ENCODE data around the gene PAPPA2. TPM values are rescaled to one million over a fixed set of nuclear protein-coding genes. Genes with fewer than 3 reads are reported as not detected.
"Not testable (repeated sequence)": the region's sequence is repeated elsewhere in the genome, so short reads cannot be mapped to it uniquely, and the experiment has no call there.

Gene PAPPA2
- total RNA-seq, 1 experiment from 2014 or later, result not detected

- Histone ChIP-seq H3K27me3 (ENCODE audit: insufficient read depth, low read depth) (no peaks in the 10 kb centered on the region), H3K79me2 (ENCODE audit: low read depth) (no peaks in the 10 kb centered on the region), H3F3A (ENCODE audit: insufficient read depth, low read depth) (no peaks in the 10 kb centered on the region), H3K9me2 (ENCODE audit: insufficient read depth) (no peaks in the 10 kb centered on the region), H3K4me1 (replicated peaks; ENCODE audit: insufficient read depth) (0 out of 2 replicates have a peak, but pooled peaks cover 10% of the 10 kb centered on the region), H3K36me3 (ENCODE audit: low read depth) (no peaks in the 10 kb centered on the region), H3K27ac (no peak overlapping the region), H3K9me3 (ENCODE audit: insufficient read depth, low read depth) (no peaks in the 10 kb centered on the region), H3K4me3 (no peak overlapping the region), H2AFZ (no peak overlapping the region), H3K4me2 (0 out of 2 replicates have a peak overlapping the region, but pooled peaks have one; percentile 11), H4K20me1 (ENCODE audit: insufficient read depth) (no peaks in the 10 kb centered on the region)
- TF ChIP-seq CTCF (conservative IDR thresholded peaks at IDR 0.05), result no peak
- TF ChIP-seq EZH2 (IDR thresholded peaks at IDR 0.05; ENCODE audit: low read depth), result no peak
- ChIA-PET POLR2A (ENCODE audit: unreplicated experiment) (no interaction called here), CTCF (no interaction called here)
- intact Hi-C loops (cut with micrococcal nuclease; ENCODE audit: unreplicated experiment), result no loop called here
- peak in 1 of 2 experiments; percentile 65 for DNase-seq
- no TSS peak for BruUV-seq (replicated peaks)
Observed at GRCh38 chr1:176450526-176450925, 12.4 kb upstream of the PAPPA2 start.

- BruUV-seq (replicated peaks); H2AFZ ChIP-seq; POLR2A ChIA-PET (ENCODE audit: unreplicated experiment); H3K79me2 ChIP-seq (ENCODE audit: low read depth); intact Hi-C loops (cut with micrococcal nuclease; ENCODE audit: unreplicated experiment); H3K27ac ChIP-seq; CTCF ChIA-PET; DNase-seq; H3K4me3 ChIP-seq; H3K4me2 ChIP-seq; H3K9me2 ChIP-seq (ENCODE audit: insufficient read depth); H4K20me1 ChIP-seq (ENCODE audit: insufficient read depth); H3K9me3 ChIP-seq (ENCODE audit: insufficient read depth, low read depth); H3K36me3 ChIP-seq (ENCODE audit: low read depth); H3K27me3 ChIP-seq (ENCODE audit: insufficient read depth, low read depth); H3F3A ChIP-seq (ENCODE audit: insufficient read depth, low read depth): not testable (repeated sequence)
- 0 out of 2 replicates have a peak, but pooled peaks cover 10% of the 10 kb centered on the region for H3K4me1 ChIP-seq (replicated peaks; ENCODE audit: insufficient read depth)
Observed at GRCh38 chr1:176451741-176452140, 11.2 kb upstream of the PAPPA2 start.

- Histone ChIP-seq H3K27me3 (ENCODE audit: insufficient read depth, low read depth) (no peaks in the 10 kb centered on the region), H3F3A (ENCODE audit: insufficient read depth, low read depth) (no peaks in the 10 kb centered on the region), H3K79me2 (ENCODE audit: low read depth) (no peaks in the 10 kb centered on the region), H4K20me1 (ENCODE audit: insufficient read depth) (no peaks in the 10 kb centered on the region), H3K9me3 (ENCODE audit: insufficient read depth, low read depth) (no peaks in the 10 kb centered on the region), H3K27ac (no peak overlapping the region), H3K9me2 (ENCODE audit: insufficient read depth) (no peaks in the 10 kb centered on the region), H3K4me2 (no peak overlapping the region), H3K4me3 (no peak overlapping the region), H3K4me1 (replicated peaks; ENCODE audit: insufficient read depth) (no peaks in the 10 kb centered on the region), H3K36me3 (ENCODE audit: low read depth) (no peaks in the 10 kb centered on the region), H2AFZ (no peak overlapping the region)
- BruUV-seq (replicated peaks), result no TSS peak
- intact Hi-C loops (cut with micrococcal nuclease; ENCODE audit: unreplicated experiment), result no loop called here
- CTCF ChIA-PET, result no interaction called here
- POLR2A ChIA-PET (ENCODE audit: unreplicated experiment), result no interaction called here
- no peak for TF ChIP-seq CTCF (conservative IDR thresholded peaks at IDR 0.05)
- TF ChIP-seq EZH2 (IDR thresholded peaks at IDR 0.05; ENCODE audit: low read depth), result no peak
- no peak for DNase-seq
Observed at GRCh38 chr1:176456795-176457194, 6.2 kb upstream of the PAPPA2 start.

Data from PC-9 (cell line).